Measurements from ENCODE around the gene SUGCT. TPM values are rescaled to one million over a fixed set of nuclear protein-coding genes. Genes with fewer than 3 reads are reported as not detected.

Gene SUGCT
- polyA plus RNA-seq, 1 experiment: 12.5 TPM

DNA sequence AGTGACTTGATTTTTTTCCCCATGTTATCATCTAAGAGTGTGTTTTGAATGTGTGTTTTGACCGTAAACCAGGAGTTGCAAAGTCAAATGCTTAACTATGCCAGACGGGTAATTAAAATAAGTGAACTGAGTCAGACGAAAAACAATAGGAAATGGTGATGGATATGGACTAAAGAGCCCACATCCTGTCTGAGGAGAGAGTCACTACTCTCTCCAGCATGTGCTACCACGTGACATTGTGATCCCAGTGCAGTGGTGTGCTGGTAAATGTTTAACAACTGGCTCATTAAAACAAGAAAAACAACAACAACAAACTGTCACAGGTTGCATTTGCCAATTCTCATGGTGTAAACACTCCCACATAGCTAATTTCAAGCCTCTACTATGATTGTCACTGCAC is 164.3 kb downstream of the SUGCT start:
- H3K9me3 ChIP-seq (ENCODE audit: control insufficient read depth, insufficient read depth, low read length): no peaks in the 10 kb centered on the region
- ChIA-PET POLR2A (no interaction called here), CTCF (no interaction called here)
- H3K27me3 ChIP-seq (ENCODE audit: control insufficient read depth, insufficient read depth, low read length): no peaks in the 10 kb centered on the region
- no peak overlapping the region for H3K4me3 ChIP-seq (ENCODE audit: low read depth, low read length)
- DNase-seq (ENCODE audit: low read depth, low spot score): no peak
- TF ChIP-seq, protein P1, sequence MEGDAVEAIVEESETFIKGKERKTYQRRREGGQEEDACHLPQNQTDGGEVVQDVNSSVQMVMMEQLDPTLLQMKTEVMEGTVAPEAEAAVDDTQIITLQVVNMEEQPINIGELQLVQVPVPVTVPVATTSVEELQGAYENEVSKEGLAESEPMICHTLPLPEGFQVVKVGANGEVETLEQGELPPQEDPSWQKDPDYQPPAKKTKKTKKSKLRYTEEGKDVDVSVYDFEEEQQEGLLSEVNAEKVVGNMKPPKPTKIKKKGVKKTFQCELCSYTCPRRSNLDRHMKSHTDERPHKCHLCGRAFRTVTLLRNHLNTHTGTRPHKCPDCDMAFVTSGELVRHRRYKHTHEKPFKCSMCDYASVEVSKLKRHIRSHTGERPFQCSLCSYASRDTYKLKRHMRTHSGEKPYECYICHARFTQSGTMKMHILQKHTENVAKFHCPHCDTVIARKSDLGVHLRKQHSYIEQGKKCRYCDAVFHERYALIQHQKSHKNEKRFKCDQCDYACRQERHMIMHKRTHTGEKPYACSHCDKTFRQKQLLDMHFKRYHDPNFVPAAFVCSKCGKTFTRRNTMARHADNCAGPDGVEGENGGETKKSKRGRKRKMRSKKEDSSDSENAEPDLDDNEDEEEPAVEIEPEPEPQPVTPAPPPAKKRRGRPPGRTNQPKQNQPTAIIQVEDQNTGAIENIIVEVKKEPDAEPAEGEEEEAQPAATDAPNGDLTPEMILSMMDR (IDR thresholded peaks at IDR 0.05; ENCODE audit: low read depth, low read length): no peak
- no peak overlapping the region for H3K27ac ChIP-seq (ENCODE audit: low read depth, low read length)

DNA sequence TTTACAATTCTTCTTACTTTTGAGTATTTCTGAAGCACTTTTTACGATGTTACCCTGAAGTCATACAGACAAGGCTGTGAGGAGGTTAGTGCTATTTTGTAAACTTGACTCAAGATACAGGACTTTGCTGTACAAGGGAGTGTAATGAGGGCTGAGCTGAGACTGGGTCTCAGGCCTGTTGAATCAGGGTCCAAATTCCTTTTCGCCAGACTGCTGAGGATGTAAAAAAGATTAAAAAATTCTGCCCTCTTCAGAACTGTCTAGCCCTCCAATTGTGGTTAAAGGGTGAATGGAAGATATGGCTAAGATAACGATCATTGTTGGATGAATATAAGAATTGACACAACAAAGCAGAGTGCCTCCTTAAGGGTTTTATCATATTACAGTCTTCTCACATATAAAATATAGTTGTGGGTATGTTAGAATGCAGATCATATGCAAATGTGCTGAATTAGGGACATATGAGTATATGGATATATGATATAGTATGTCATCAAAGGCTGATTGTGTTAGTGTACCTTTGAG is 165.4 kb downstream of the SUGCT start:
- POLR2A ChIA-PET: no interaction called here
- H3K4me3 ChIP-seq (ENCODE audit: low read depth, low read length): no peak overlapping the region
- no peaks in the 10 kb centered on the region for H3K9me3 ChIP-seq (ENCODE audit: control insufficient read depth, insufficient read depth, low read length)
- TF ChIP-seq, protein P1 (IDR thresholded peaks at IDR 0.05; ENCODE audit: low read depth, low read length): no peak
- no peak for DNase-seq (ENCODE audit: low read depth, low spot score)
- CTCF ChIA-PET: no interaction called here
- H3K27me3 ChIP-seq (ENCODE audit: control insufficient read depth, insufficient read depth, low read length): no peaks in the 10 kb centered on the region
- H3K27ac ChIP-seq (ENCODE audit: low read depth, low read length): no peak overlapping the region

- TF ChIP-seq, protein P1 (IDR thresholded peaks at IDR 0.05; ENCODE audit: low read depth, low read length): no peak
- no peak overlapping the region for H3K4me3 ChIP-seq (ENCODE audit: low read depth, low read length)
- POLR2A ChIA-PET: no interaction called here
- H3K27me3 ChIP-seq (ENCODE audit: control insufficient read depth, insufficient read depth, low read length): no peaks in the 10 kb centered on the region
- H3K9me3 ChIP-seq (ENCODE audit: control insufficient read depth, insufficient read depth, low read length): no peaks in the 10 kb centered on the region
- CTCF ChIA-PET: interaction anchor here (0.5 kb wide), 1 partner anchor 155 kb away, joined by 8 read pairs; no protein-coding TSS in a partner anchor
- H3K27ac ChIP-seq (ENCODE audit: low read depth, low read length): no peak overlapping the region
- no peak for DNase-seq (ENCODE audit: low read depth, low spot score)
These were observed 166.8 kb downstream of the SUGCT start for GRCh38 chr7:40301486-40302068.

DNA sequence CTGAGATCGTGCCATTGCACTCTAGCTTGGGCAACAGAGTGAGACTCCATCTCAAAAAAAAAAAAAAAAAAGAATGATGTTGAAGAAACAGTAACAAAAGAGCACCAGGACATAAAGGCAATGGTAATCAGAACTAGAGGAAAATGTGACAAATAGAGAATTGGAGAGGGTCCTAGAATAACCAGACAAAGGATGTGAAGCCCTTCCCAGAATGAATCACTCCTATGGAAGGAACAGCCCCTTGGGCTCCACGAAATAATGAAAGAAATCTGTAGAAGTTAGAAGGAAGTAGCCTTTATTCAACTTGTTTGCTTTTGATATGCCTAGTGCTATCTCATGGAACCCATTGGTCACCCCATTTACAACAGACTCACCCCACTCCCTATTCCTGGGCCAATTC is 169.2 kb downstream of the SUGCT start:
- no peak for DNase-seq (ENCODE audit: low read depth, low spot score)
- TF ChIP-seq, protein P1 (IDR thresholded peaks at IDR 0.05; ENCODE audit: low read depth, low read length): no peak
- CTCF ChIA-PET: no interaction called here
- POLR2A ChIA-PET: no interaction called here
- Histone ChIP-seq H3K9me3 (ENCODE audit: control insufficient read depth, insufficient read depth, low read length) (no peaks in the 10 kb centered on the region), H3K27ac (ENCODE audit: low read depth, low read length) (no peak overlapping the region), H3K27me3 (ENCODE audit: control insufficient read depth, insufficient read depth, low read length) (no peaks in the 10 kb centered on the region), H3K4me3 (ENCODE audit: low read depth, low read length) (no peak overlapping the region)

- Histone ChIP-seq H3K27me3 (ENCODE audit: control insufficient read depth, insufficient read depth, low read length) (no peaks in the 10 kb centered on the region), H3K4me3 (ENCODE audit: low read depth, low read length) (no peak overlapping the region), H3K27ac (ENCODE audit: low read depth, low read length) (no peak overlapping the region), H3K9me3 (ENCODE audit: control insufficient read depth, insufficient read depth, low read length) (no peaks in the 10 kb centered on the region)
- ChIA-PET CTCF (no interaction called here), POLR2A (no interaction called here)
- TF ChIP-seq, protein P1 (IDR thresholded peaks at IDR 0.05; ENCODE audit: low read depth, low read length): no peak
- no peak for DNase-seq (ENCODE audit: low read depth, low spot score)
These were observed 170.4 kb downstream of the SUGCT start for GRCh38 chr7:40305229-40305628.

Measured in AG04450 (cell line).